ENCODE results near the gene FES.

Gene FES

GRCh38 chr15:90875549-90875981 lies 8.7 kb upstream of the FES start:
- no peak for DNase-seq (ENCODE audit: low read depth in 1 of 2, low spot score in 1 of 2)

- no peak for DNase-seq (ENCODE audit: low read depth in 1 of 2, low spot score in 1 of 2)
Observed at GRCh38 chr15:90876046-90876445, 8.3 kb upstream of the FES start.

DNA sequence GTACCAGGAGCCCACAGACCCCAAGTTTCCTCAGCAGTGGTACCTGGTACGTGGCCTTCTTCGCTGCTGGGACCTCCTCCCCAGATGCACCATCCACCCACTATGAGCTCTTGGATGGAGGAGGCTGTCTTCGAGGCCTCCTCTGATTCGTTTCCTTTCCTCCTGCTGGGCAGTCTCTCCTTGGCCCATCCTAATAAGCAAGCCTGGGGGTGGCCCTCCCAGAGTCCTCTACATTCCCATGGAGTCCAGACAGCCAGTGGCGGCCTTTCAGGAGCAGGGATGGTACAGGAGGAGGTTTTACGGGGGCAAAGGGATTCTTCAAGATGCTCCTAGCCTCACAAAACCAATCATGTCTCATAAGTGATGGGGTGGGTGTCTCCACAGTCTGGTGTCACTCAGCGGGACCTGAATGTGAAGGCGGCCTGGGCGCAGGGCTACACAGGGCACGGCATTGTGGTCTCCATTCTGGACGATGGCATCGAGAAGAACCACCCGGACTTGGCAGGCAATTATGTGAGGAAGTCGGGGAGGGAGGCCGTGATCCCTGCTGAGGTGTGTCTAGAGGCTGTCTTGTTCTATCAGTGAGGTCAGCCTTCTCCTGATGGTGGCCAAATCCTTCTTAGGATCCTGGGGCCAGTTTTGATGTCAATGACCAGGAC lies 7.7 kb upstream of the FES start:
- DNase-seq (ENCODE audit: low read depth in 1 of 2, low spot score in 1 of 2): no peak

DNA sequence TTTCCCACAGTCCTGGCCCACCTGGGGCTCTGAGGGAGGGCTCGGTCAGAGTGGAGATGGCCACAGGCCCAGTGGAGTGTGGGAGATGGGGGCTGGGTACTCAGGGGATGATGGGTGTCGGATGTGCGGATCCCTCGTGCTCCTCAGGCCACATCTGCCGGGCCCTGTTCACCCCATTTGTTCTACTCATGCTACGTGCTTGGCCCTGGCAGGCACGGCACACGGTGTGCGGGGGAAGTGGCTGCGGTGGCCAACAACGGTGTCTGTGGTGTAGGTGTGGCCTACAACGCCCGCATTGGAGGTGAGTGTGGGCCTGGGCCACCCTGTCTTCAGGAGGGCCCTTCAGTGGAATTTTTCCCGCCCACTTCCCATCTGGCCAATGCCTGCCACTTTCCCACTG lies 7.0 kb upstream of the FES start:
- no peak for DNase-seq (ENCODE audit: low read depth in 1 of 2, low spot score in 1 of 2)

DNA sequence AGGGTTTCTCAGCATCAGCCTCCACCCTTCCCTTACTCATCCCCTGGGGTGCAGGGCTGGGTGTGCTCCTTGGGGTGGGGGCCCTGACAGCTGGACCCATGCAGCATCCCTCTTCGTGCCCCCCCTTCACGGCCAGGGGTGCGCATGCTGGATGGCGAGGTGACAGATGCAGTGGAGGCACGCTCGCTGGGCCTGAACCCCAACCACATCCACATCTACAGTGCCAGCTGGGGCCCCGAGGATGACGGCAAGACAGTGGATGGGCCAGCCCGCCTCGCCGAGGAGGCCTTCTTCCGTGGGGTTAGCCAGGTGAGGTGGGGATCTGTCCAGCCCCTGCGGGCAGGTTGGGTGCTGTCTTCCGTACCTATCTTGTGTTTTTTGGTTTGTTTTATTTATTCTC lies 6.3 kb upstream of the FES start:
- no peak for DNase-seq (ENCODE audit: low read depth in 1 of 2, low spot score in 1 of 2)

DNA sequence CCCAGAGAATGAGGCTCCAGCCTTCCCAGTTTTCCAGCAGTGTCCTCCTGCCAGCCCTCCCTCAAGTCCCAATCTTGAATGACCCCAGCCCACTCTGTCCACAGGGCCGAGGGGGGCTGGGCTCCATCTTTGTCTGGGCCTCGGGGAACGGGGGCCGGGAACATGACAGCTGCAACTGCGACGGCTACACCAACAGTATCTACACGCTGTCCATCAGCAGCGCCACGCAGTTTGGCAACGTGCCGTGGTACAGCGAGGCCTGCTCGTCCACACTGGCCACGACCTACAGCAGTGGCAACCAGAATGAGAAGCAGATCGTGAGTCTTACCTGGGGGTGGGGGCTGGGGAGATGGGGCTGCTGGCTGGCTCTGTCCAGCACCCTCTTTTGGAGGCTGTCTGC lies 5.6 kb upstream of the FES start:
- DNase-seq (ENCODE audit: low read depth in 1 of 2, low spot score in 1 of 2): no peak

DNA sequence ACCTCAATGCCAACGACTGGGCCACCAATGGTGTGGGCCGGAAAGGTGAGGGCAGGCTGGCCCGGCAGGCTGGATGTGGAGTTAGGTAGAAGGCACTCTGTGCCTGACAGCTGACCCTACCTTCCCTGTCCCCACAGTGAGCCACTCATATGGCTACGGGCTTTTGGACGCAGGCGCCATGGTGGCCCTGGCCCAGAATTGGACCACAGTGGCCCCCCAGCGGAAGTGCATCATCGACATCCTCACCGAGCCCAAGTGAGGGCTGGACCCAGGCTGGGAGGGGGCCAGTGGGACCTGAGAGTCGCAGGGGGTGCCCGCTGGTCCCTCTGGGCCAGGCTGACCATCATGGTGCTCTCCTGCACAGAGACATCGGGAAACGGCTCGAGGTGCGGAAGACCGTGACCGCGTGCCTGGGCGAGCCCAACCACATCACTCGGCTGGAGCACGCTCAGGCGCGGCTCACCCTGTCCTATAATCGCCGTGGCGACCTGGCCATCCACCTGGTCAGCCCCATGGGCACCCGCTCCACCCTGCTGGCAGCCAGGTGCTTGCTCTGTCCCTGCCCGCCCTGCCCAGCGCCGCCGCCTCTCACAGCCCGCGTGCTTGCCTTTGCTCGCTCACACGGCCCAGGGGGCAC lies 4.5 kb upstream of the FES start:
- no peak for DNase-seq (ENCODE audit: low read depth in 1 of 2, low spot score in 1 of 2)

DNA sequence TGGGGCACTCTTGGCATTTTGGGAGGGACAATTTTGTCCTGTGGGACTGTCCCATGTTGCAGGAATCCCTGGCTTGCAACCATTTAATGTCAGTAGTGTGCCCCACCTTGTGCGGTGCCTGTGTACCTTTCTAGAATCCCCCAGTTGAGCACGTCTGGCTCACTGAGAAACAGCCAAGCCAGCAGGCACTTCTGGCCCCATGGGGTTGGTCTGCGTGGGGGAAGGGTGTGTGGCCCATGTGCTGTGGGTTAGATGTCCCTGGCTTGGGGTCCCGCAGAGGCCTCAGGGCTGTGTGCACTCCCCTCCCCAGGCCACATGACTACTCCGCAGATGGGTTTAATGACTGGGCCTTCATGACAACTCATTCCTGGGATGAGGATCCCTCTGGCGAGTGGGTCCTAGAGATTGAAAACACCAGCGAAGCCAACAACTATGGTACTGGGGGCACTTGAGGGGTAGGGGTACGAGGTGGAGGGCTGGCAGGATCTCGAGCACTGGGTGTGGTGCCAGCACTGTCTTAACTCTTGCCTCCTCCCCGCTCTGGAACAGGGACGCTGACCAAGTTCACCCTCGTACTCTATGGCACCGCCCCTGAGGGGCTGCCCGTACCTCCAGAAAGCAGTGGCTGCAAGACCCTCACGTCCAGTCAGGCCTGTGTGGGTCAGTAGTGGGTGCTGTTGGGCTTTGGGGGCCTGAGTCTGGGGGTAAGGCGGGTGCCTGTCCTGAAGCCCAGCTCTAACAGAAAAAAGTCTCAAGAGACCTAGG lies 3.7 kb upstream of the FES start:
- DNase-seq (ENCODE audit: low read depth in 1 of 2, low spot score in 1 of 2): no peak

DNA sequence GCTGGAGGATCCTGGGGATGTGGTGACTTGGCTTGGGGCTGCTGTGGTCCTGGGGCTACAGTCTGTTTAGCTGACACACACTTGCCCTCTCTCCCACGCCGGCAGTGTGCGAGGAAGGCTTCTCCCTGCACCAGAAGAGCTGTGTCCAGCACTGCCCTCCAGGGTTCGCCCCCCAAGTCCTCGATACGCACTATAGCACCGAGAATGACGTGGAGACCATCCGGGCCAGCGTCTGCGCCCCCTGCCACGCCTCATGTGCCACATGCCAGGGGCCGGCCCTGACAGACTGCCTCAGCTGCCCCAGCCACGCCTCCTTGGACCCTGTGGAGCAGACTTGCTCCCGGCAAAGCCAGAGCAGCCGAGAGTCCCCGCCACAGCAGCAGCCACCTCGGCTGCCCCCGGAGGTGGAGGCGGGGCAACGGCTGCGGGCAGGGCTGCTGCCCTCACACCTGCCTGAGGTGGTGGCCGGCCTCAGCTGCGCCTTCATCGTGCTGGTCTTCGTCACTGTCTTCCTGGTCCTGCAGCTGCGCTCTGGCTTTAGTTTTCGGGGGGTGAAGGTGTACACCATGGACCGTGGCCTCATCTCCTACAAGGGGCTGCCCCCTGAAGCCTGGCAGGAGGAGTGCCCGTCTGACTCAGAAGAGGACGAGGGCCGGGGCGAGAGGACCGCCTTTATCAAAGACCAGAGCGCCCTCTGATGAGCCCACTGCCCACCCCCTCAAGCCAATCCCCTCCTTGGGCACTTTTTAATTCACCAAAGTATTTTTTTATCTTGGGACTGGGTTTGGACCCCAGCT lies 2.9 kb upstream of the FES start:
- no peak for DNase-seq (ENCODE audit: low read depth in 1 of 2, low spot score in 1 of 2)

GRCh38 chr15:90881978-90882721 lies 2.2 kb upstream of the FES start:
- DNase-seq (ENCODE audit: low read depth in 1 of 2, low spot score in 1 of 2): no peak

DNA sequence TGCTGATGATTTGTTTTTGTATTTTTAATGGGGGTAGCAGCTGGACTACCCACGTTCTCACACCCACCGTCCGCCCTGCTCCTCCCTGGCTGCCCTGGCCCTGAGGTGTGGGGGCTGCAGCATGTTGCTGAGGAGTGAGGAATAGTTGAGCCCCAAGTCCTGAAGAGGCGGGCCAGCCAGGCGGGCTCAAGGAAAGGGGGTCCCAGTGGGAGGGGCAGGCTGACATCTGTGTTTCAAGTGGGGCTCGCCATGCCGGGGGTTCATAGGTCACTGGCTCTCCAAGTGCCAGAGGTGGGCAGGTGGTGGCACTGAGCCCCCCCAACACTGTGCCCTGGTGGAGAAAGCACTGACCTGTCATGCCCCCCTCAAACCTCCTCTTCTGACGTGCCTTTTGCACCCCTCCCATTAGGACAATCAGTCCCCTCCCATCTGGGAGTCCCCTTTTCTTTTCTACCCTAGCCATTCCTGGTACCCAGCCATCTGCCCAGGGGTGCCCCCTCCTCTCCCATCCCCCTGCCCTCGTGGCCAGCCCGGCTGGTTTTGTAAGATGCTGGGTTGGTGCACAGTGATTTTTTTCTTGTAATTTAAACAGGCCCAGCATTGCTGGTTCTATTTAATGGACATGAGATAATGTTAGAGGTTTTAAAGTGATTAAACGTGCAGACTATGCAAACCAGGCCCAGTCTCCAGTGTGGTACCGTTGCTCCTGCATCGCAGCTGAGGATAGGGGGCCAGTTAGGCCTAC lies 1.4 kb upstream of the FES start:
- DNase-seq (ENCODE audit: low read depth in 1 of 2, low spot score in 1 of 2): no peak

DNA sequence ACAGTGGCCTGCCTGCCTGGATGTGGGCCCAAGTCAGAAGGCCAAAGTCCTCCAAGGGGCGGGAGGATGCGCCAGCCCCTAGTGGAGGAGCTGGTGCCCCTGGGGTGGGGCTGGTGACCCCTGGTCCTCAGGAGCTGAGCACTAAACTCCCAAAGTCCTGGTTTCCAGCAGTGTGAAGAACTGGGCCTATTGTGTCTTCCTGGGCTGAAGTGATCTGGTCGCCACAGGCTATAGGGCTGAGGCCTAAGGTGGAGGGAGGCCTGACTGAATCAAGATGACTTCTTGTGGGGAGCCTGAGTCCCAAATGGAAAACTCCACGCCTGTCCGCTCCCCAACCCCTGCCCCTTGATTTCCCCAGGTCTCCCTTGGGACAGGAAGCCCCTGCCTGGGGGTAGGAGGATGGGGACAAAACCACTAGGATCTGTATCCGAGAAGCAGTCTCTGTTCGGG lies 753 bp upstream of the FES start:
- DNase-seq (ENCODE audit: low read depth in 1 of 2, low spot score in 1 of 2): no peak

GRCh38 chr15:90884719-90885431 lies 571 bp downstream of the FES start:
- DNase-seq (ENCODE audit: low read depth in 1 of 2, low spot score in 1 of 2): no peak

- peak; percentile 58 to 64 for DNase-seq (ENCODE audit: low read depth in 1 of 2, low spot score in 1 of 2)
Observed at GRCh38 chr15:90885432-90886290, 1.4 kb downstream of the FES start.

DNA sequence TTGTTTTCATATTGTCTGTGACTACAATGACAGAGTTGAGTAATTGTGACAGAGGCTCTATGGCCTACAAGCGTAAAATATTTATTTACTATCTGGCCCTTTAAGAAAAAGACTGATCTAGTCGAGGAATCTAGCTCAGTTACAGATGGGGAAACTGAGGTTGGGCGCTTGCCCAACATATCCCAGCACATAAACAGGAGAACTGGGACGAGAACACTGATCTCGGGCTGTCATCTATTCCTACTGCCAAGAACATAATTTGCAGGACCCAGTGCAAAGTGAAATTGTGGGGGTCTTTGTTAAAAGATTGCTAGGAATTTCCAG lies 1.9 kb downstream of the FES start:
- no peak for DNase-seq (ENCODE audit: low read depth in 1 of 2, low spot score in 1 of 2)

DNA sequence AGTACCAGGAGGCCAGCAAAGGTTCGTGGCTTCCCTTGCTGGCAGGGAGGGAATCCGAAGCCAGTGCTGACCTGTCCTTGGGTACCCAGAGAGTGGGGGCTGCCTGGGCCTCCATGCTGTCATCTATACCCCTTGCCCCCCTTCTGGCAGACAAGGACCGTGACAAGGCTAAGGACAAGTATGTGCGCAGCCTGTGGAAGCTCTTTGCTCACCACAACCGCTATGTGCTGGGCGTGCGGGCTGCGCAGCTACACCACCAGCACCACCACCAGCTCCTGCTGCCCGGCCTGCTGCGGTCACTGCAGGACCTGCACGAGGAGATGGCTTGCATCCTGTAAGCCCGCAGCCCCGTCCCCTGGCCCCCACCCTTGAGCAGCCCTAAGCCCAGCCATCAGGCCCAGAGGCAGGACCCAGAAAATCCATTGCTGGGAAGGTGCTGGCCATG lies 2.8 kb downstream of the FES start:
- no peak for DNase-seq (ENCODE audit: low read depth in 1 of 2, low spot score in 1 of 2)

GRCh38 chr15:90889313-90889730 lies 5.0 kb downstream of the FES start:
- no peak for DNase-seq (ENCODE audit: low read depth in 1 of 2, low spot score in 1 of 2)

GRCh38 chr15:90889736-90890456 lies 5.6 kb downstream of the FES start:
- no peak for DNase-seq (ENCODE audit: low read depth in 1 of 2, low spot score in 1 of 2)
